ENCODE data around the gene TBC1D22A. TPM values are rescaled to one million over a fixed set of nuclear protein-coding genes. Genes with fewer than 3 reads are reported as not detected.

The TBC1D22A gene
- total RNA-seq, 4 donors from 2014 or later: 42.6 to 70.4 (median 55.1) TPM

- H3K36me3 ChIP-seq: no peaks in the 10 kb centered on the region
- H3K4me1 ChIP-seq: no peaks in the 10 kb centered on the region
- TF ChIP-seq POLR2A (IDR thresholded peaks at IDR 0.05) (no peak), CTCF (IDR thresholded peaks at IDR 0.05) (no peak)
- peak in 1 of 3 donors; percentile 31 for DNase-seq
- no peaks in the 10 kb centered on the region for H3K27me3 ChIP-seq
- no peak overlapping the region for H3K27ac ChIP-seq
- H3K4me3 ChIP-seq: no peak overlapping the region
- H3K9me3 ChIP-seq: peaks cover 0 to 5% (median 0%) of the 10 kb centered on the region in 4 donors
Observed at GRCh38 chr22:47023871-47024270, 261.4 kb downstream of the TBC1D22A start.

DNA sequence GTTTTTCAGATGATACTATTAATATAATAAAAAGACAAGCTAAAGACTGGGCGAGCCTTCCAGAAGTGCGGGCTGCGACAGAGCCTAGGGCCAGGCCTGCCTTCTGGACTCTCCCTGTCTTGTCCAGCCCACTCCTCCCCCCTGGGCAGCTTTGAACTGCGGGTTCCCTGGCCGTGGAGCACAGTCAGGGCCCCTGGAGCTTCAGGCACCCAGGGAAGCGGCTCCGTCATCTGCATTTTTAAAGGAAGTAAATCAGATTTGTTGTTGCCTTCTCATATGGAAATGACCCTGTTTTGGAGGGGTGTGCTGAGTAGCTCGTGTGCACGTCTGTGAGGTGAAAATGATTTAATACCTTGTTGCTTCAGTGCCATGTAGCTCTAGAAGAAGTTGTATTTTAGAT is 265.3 kb downstream of the TBC1D22A start:
- H3K27ac ChIP-seq: no peak overlapping the region
- no peaks in the 10 kb centered on the region for H3K27me3 ChIP-seq
- peak in 2 of 3 donors; percentile 29 to 34 for DNase-seq
- H3K36me3 ChIP-seq: peaks cover 0 to 6% (median 0%) of the 10 kb centered on the region in 3 donors
- TF ChIP-seq CTCF (IDR thresholded peaks at IDR 0.05) (no peak), POLR2A (IDR thresholded peaks at IDR 0.05) (no peak)
- no peak overlapping the region for H3K4me3 ChIP-seq
- H3K4me1 ChIP-seq: peaks cover 0 to 24% (median 5%) of the 10 kb centered on the region in 4 donors
- no peaks in the 10 kb centered on the region for H3K9me3 ChIP-seq

DNA sequence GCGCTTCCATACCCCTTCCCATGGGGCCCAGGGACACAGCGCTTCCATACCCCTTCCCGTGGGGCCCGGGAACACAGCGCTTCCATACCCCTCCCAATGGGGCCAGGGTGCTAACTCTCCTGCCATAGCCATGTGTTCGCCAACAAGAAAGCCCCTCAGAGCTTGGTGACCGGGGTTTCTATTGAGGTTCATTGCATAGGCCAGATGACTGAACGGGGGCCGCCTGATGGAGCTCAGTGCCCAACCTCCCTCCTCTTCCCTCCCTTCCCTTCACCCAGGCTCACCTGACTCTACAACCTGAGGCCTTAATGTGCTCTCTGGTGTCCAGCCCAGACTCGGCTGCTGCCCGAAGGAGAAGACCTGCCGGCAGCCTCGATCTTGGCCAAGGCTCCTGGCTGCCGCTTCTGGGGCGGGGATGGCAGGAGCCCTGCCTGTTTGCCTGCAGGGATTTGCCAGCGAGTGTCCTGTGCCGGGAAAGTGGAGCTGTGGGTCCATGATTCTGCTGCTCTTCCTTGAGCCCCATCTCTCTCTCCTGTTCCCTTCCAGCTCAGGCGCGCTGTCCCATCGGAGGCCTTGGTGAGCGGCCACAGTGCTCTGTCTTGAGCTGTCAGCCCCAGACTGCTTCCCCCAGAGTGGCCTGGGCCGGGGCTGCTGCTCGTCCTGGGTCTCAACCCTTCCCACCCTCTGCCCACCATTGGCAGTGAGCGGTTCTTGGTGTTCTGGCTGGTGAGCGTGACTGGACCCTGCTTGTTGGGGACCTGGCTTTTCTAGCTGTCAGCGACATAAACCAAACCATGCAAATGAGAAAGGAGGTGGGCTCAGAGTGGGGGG is 267.0 kb downstream of the TBC1D22A start:
- DNase-seq: peak in 2 of 3 donors; percentile 40 to 44
- TF ChIP-seq POLR2A (IDR thresholded peaks at IDR 0.05) (no peak), CTCF (IDR thresholded peaks at IDR 0.05) (no peak)

DNA sequence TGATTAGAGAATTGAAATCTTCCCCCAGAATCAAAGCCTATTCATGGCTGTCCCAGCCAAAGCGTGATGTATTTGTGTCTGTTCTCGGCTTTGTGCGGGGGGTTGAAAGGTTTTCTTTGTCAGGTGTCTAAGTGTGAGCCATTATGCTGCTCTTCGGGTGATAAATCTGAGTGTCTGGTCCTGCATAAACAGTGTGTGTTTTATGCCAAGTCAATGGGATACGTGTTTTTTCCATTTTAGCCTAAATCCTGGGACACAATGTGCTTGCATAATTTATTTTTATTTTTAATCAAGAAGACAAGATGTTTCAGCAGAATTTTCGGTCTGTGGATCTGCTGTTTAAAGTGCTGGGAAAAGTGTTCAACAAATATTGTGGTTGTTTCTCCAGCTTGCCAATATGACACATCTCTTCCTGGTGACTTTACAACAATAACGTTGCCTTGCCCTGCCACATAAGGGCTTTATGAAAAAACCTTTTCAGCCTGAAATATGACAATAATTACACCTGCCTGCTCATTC is 267.8 kb downstream of the TBC1D22A start:
- Histone ChIP-seq H3K4me1 (peaks cover 0 to 32% (median 5%) of the 10 kb centered on the region in 4 donors), H3K27me3 (no peaks in the 10 kb centered on the region), H3K4me3 (no peak overlapping the region), H3K27ac (peak overlapping the region in 1 of 4 donors; percentile 22), H3K36me3 (peaks cover 0 to 6% (median 0%) of the 10 kb centered on the region in 3 donors), H3K9me3 (no peaks in the 10 kb centered on the region)
- TF ChIP-seq POLR2A (IDR thresholded peaks at IDR 0.05): no peak
- TF ChIP-seq CTCF (IDR thresholded peaks at IDR 0.05): no peak
- DNase-seq: no peak

More for the DNA sequence above, 267.0 kb downstream of the TBC1D22A start:
- peaks cover 0 to 32% (median 5%) of the 10 kb centered on the region in 4 donors for H3K4me1 ChIP-seq
- H3K36me3 ChIP-seq: peaks cover 0 to 6% (median 0%) of the 10 kb centered on the region in 3 donors
- no peaks in the 10 kb centered on the region for H3K27me3 ChIP-seq
- H3K9me3 ChIP-seq: no peaks in the 10 kb centered on the region
- H3K27ac ChIP-seq: peak overlapping the region in 1 of 4 donors; percentile 6
- H3K4me3 ChIP-seq: no peak overlapping the region

DNA sequence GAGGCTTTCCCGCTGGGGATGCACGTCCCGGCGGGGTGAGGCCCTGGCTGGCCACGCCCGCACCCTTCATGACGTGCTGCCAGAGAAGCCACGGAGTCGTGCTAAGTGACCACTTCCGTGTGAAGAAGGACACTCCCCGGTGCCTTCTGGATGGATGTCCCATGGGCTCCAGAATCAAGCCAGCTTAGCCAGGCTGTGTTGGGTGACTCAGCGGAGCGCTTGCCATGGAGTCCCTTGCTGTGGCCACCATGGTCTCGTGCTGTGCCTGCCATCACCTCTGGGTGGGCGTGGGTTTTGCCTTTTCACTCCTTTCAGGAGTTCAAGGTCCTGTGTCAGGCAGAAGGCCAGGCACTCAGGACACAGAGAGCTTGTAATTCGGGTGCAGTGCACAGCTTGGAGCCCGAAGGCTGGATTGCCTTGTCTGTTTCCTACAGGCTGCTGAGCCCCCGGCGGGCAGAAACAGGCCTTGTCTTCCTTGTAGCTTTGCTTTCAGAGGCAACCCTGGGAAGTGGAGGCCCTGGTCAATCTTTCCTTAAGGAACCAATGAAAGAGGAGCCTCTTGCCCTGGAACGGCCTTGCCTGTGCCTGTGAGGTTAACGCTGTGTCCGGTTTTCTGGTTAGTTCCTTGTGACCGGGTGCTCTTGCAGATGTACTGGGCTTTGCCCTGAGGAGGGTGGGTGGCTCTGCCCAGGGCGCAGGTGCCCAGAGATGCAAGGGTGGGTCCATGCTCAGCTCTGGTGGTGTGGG is 268.6 kb downstream of the TBC1D22A start:
- H3K4me3 ChIP-seq: no peak overlapping the region
- no peak for TF ChIP-seq POLR2A (IDR thresholded peaks at IDR 0.05)
- no peak for TF ChIP-seq CTCF (IDR thresholded peaks at IDR 0.05)
- peak in 1 of 3 donors; percentile 50 for DNase-seq
- H3K4me1 ChIP-seq: peaks cover 0 to 32% (median 5%) of the 10 kb centered on the region in 4 donors
- H3K27me3 ChIP-seq: no peaks in the 10 kb centered on the region
- peaks cover 0 to 6% (median 0%) of the 10 kb centered on the region in 3 donors for H3K36me3 ChIP-seq
- peak overlapping the region in 3 of 4 donors; percentile 58 to 97 (median 95) for H3K27ac ChIP-seq
- H3K9me3 ChIP-seq: no peaks in the 10 kb centered on the region

Measured in Peyer's patch (tissue), 4 donors.